NOMO-1 treated with dmso at 0.1 percent for 144 hours (cell line): Measurements from ENCODE around the gene G0S2.

Source experiments
- DNase-seq: peaks from one replicate; lab custom pipeline; 2025; ENCODE audit not compliant: unreplicated experiment; lab: John Stamatoyannopoulos, UW

The G0S2 gene

DNA sequence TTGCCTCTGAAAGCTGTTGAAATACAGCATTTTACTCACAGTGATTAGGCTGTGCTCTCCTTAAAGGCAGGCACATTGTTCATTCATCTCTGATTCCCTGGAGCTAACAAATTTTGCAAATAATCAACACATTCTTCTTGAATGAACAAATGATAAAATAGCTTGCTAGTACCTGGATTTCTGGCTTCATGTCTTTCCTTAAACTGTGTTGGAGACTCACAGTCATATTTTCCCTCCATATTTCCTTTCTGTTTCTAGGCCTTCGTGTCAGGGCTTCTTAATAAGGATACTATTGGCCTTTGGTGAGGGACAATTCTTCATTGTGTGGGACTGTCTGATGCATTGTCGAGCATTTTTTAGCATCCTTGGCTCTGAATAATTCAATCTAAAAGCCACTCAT is 39.1 kb downstream of the G0S2 start:
- DNase-seq = no peak

DNA sequence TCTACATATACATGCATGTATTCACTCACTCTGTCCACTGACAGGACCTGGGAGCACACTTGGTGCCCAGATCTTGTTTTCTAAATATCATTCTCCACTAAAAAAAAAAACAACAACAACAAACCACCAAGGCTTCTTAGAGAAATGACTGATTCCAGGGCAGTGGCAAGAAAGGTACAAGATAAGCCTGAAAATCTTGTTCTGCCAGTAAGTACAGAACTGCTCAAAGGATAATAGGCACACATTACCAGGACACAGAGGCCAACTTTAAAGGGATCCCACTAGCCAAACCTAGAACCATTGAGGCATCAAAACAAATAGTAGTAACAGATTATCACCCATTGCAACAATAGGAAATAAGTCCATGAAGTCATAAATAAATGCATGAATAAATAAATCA is 40.1 kb downstream of the G0S2 start:
- DNase-seq = no peak

DNA sequence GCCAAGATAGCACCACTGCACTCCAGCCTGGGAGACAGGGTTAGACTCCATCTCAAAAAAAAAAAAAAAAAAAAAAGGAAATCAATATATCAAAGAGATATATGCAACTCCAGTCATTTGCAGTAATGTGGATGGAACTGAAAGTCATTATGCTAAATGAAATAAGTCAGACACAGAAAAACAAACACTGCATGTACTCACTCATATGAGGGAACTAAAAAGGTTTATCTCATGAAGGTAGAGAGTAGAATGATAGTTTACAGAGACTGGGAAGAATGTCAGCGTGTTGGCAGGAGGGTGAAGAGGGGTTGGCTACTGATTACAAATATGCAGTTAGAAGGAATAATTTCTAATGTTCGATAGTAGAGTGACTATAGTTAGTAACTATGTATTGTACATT is 42.6 kb downstream of the G0S2 start:
- DNase-seq = no peak

DNA sequence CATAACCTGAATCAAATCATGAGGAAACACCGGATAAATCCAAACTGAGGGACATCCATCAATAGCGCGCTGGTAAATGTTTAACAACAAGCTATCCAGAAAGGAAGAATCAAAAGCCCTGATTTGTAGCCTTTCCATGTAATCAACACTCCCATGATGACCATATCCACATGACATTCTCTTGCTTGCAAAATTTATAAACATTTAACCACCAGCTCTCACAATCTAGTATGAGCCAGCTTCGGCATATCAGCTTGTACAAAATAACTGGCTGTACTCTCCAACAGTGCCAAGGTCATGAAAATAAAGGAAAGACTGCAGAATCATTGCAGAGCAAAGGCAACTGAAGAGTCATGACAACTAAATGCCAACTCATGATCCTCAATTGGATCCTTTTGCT is 45.1 kb downstream of the G0S2 start:
- DNase-seq = no peak

DNA sequence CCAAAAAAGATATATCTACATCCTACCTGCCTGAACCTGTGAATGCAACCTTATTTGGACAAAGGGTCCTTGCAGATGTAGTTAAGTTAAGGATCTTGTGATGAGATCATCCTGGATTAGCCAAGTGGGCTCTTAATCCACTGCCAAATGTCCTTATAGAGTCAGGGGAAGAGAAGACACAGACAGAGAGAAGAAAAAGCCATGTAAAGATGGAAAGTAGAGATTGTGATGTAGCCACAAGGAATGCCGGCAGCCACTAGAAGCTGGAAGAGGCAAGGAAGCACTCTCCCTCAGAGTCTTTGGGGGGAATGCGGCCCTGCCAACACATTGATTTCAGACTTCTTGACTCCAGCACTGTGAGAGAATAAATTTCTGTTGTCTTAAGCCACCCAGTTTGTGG is 45.6 kb downstream of the G0S2 start:
- no peak for DNase-seq

DNA sequence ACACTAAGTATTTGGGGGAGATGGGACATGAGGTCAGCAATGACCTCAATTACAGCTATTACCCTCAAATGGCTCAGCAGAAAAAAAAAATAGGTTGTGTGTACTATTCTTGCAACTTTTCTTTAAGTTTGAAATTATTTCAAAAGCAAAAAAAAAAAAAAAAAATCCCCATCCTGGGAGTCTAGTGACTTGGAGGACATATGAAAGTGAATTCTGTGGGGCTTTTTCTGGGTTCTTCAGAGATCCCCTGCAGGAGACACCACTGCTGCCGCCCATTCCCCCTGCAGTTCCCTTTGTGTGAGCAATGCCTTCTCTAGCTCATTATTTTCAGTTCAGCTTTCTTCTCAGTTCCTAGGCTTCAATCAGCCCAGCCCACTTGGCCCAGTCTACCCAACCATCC is 46.1 kb downstream of the G0S2 start:
- no peak for DNase-seq

DNA sequence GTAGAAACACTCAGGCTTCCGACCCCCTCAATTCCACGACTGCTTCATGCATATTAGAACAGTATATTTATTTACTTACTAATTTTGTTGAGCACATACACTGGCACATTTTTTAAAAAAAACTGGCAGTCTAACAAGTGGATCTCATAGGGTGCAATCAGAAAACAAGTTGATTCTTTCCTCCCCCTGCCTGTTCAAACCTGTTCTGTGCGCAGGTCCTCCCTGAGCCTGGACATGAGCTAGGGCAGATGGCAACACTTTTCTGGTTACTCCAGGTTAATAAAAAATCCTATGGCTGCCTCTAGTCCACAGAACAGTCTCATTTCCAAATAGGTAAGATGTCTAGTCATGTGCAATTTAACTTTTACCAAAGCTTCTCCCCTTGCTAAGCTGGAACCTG is 48.1 kb downstream of the G0S2 start:
- no peak for DNase-seq

DNA sequence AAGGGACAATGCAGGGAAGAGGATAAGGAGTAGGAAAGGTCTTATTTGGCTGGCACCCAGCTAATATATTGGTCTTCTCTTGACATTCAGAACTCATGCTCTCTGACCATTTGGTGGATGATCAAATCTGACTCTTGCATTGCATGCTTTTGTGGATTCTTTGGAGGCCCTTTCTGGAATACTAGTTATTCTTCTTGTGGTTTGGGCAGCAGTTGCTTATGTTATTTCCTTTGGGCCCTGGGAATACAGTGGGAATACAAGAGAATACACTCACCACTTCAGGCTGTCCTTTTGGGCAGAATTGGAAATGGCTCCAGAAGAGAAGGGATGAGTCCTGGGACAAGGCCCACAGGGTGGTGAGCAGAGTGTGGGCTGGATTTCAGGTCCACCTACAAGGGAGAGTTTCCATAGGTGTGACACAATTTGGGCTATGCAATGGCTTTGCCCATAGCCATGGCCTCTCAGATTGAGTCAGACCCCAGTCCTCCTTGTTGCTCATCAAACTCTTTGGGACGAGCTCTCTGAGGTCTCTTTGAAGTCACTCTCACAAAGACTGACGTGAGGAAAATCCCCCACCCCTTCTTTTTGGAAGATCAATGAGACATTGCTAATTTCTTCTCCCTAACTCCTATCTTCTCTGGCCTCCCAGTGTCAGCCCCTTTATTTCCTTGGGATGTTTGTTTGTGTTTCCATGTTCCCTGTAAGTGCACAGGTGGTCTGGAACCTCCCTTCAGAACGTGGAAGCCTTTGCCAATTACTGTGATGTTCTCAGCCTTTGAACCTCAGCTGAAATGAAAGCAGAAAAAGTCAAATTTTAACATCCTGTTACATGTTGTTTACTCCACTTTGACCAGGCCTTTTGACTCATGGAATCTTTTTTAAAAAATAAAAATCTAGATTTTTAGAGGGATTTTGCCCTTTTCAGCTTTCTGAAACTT is 48.8 kb downstream of the G0S2 start:
- DNase-seq = no peak
